ENCODE data around the gene PITPNM3. TPM values are rescaled to one million over a fixed set of nuclear protein-coding genes. Genes with fewer than 3 reads are reported as not detected.

PITPNM3 gene
- total and polyA plus RNA-seq, 2 of the 13 experiments (the other 11 are each of a cell fraction or from before 2014, with no cell fraction given) = 0.13 to 0.29 TPM

DNA sequence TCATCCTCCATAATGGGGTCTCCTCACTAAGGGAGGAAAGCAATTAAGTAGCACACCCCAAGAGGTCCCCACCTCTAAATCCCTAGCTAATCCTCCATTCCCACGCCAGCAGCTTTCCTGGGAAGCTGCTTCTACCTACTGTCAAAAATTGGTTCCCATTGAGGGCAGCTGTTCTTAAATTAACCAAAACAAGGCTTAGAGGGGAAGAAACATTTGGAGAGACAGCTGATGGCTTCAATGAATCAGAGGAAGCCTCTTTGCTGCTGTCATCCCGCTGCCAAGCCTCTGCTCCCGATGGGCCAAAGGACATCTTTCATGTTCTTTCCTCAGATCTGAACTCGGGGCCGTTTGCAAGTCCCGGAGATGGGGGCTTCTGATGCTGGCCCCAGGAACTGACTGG, 148.1 kb downstream of the PITPNM3 start (continued):
- TF ChIP-seq, protein P1, sequence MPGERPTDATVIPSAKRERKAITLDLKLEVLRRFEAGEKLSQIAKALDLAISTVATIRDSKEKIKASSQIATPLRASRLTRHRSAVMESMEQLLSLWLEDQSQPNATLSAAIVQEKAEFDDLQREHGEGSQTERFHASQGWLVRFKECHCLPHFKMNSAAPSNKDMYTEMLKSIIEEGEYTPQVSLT (CRISPR knock-in tag; IDR thresholded peaks at IDR 0.05; ENCODE audit: borderline replicate concordance, low read depth) = no peak
- TF ChIP-seq NR3C1 (CRISPR knock-in tag; IDR thresholded peaks at IDR 0.05) = no peak
- no peak for TF ChIP-seq ZNF572 (CRISPR knock-in tag; IDR thresholded peaks at IDR 0.05)

DNA sequence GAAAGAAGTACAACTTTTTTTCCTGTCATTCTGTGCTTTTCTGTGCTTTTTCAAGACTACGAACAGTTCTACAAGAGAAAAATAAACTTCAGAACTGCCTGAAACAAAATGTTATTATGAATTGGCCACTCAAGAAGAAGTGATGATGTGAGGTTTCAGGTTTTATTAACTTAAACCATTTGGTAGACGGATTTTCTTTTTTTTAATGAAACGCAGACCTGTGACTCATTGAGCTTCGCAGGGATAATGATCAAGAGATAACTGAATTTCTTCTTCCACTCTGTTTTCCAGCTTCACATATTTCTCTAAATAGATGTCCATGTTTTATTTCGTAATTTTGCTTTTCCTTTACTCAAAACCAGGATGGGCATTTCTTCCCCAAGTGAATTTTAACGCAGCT, 154.1 kb downstream of the PITPNM3 start:
- H3K27me3 ChIP-seq (ENCODE audit: control insufficient read depth in 1 of 2, insufficient read depth in 2 of 2, low read length in 2 of 2) = peaks cover 0 to 7% of the 10 kb centered on the region in 2 experiments; a peak in 1 of 5 replicates
- no peak overlapping the region for H3K4me3 ChIP-seq (replicated peaks in 1 of 3; ENCODE audit: insufficient read depth in 1 of 3, low read depth in 2 of 3, low read length in 3 of 3)
- no peak overlapping the region for H2AFZ ChIP-seq (ENCODE audit: low read length)
- H3K9me3 ChIP-seq (ENCODE audit: low read length) = no peaks in the 10 kb centered on the region
- ChIA-PET CTCF (ENCODE audit: low intra/inter-chr PET ratio, low total read pairs) (no interaction called here), POLR2A (no interaction called here)
- no peaks in the 10 kb centered on the region for H3K79me2 ChIP-seq (ENCODE audit: insufficient read depth, low read length)
- H3K4me1 ChIP-seq (ENCODE audit: insufficient read depth, low read length) = no peaks in the 10 kb centered on the region
- TF ChIP-seq BORCS8-MEF2B (CRISPR knock-in tag; IDR thresholded peaks at IDR 0.05) = no peak
- TF ChIP-seq DNMT1 (CRISPR knock-in tag; IDR thresholded peaks at IDR 0.05) = no peak
- TF ChIP-seq, protein P2, sequence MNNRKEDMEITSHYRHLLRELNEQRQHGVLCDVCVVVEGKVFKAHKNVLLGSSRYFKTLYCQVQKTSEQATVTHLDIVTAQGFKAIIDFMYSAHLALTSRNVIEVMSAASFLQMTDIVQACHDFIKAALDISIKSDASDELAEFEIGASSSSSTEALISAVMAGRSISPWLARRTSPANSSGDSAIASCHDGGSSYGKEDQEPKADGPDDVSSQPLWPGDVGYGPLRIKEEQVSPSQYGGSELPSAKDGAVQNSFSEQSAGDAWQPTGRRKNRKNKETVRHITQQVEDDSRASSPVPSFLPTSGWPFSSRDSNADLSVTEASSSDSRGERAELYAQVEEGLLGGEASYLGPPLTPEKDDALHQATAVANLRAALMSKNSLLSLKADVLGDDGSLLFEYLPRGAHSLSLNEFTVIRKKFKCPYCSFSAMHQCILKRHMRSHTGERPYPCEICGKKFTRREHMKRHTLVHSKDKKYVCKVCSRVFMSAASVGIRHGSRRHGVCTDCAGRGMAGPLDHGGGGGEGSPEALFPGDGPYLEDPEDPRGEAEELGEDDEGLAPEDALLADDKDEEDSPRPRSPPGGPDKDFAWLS (CRISPR knock-in tag; IDR thresholded peaks at IDR 0.05; ENCODE audit: borderline replicate concordance) = no peak
- no peak for FAIRE-seq
- no peaks in the 10 kb centered on the region for H3K36me3 ChIP-seq (replicated peaks in 1 of 2; ENCODE audit: control insufficient read depth in 1 of 2, insufficient read depth in 2 of 2, low read length in 2 of 2)
- no peak overlapping the region for H3K27ac ChIP-seq (ENCODE audit: extremely low read length, insufficient read depth, low read length)
- BruUV-seq (replicated peaks) = no TSS peak
- no peak for DNase-seq (ENCODE audit: low spot score)
- in situ Hi-C loops (cut with HindIII; ENCODE audit: extremely low pct_ligation_motif_present, low pct_unique_long_range_greater_than_20kb) (loop anchor here (25.0 kb wide), 1 partner anchor 690 kb away; no protein-coding TSS in a partner anchor), intact Hi-C loops (cut with micrococcal nuclease; ENCODE audit: unreplicated experiment) (no loop called here)
- H3K4me2 ChIP-seq (ENCODE audit: low read depth, low read length) = no peak overlapping the region
- H3K9ac ChIP-seq (ENCODE audit: insufficient read depth, low read depth, low read length) = no peak overlapping the region
- 47% methylated on average over 6 of the region's 6 CpGs for WGBS (ENCODE audit: low lambda C conversion rate)
- no peak for ATAC-seq
- H4K20me1 ChIP-seq (ENCODE audit: insufficient read depth, low read length) = no peaks in the 10 kb centered on the region

Small RNAs within 50 kb of the gene (small RNA-seq; reads per million reads assigned to genes)
- gene RF00017 (ENCODE audit: insufficient read depth in 2 of 3, insufficient read length in 3 of 3, low read depth in 2 of 3, low replicate concordance in 1 of 3) = 0 reads per million in 3 experiments
- 0 to 0.33 (median 0) reads per million in 3 experiments for gene RNA5SP435 (ENCODE audit: insufficient read depth in 2 of 3, insufficient read length in 3 of 3, low read depth in 2 of 3, low replicate concordance in 1 of 3)

Other genes with a start within 250 kb of the PITPNM3 start
- not detected in 2 replicates for gene AIPL1, start 121.4 kb downstream of the PITPNM3 start, total RNA-seq (2016; rRNA removed; fragmentation: Illumina TruSeq; extraction: Trizol)
- not detected in 2 replicates for gene AIPL1, start 121.4 kb downstream of the PITPNM3 start, polyA plus RNA-seq (2011; rRNA removed)
- gene PIMREG, start 112.1 kb downstream of the PITPNM3 start, total RNA-seq (2016; rRNA removed; fragmentation: Illumina TruSeq; extraction: Trizol) = 30.3 and 33.8 TPM in 2 replicates
- gene PIMREG, start 112.1 kb downstream of the PITPNM3 start, polyA plus RNA-seq (2011; rRNA removed) = 10.9 and 15.6 TPM in 2 replicates
- gene KIAA0753, start 84.2 kb upstream of the PITPNM3 start, total RNA-seq (2016; rRNA removed; fragmentation: Illumina TruSeq; extraction: Trizol) = 9.1 and 10.7 TPM in 2 replicates
- gene KIAA0753, start 84.2 kb upstream of the PITPNM3 start, polyA plus RNA-seq (2011; rRNA removed) = 4.6 and 5.2 TPM in 2 replicates
- gene TXNDC17, start 84.5 kb upstream of the PITPNM3 start, total RNA-seq (2016; rRNA removed; fragmentation: Illumina TruSeq; extraction: Trizol) = 266 and 359 TPM in 2 replicates
- gene TXNDC17, start 84.5 kb upstream of the PITPNM3 start, polyA plus RNA-seq (2011; rRNA removed) = 147 and 188 TPM in 2 replicates
- gene MED31, start 95.0 kb upstream of the PITPNM3 start, total RNA-seq (2016; rRNA removed; fragmentation: Illumina TruSeq; extraction: Trizol) = 20.9 and 25.0 TPM in 2 replicates
- 14.2 and 19.0 TPM in 2 replicates for gene MED31, start 95.0 kb upstream of the PITPNM3 start, polyA plus RNA-seq (2011; rRNA removed)
- gene C17orf100, start 95.2 kb upstream of the PITPNM3 start, total RNA-seq (2016; rRNA removed; fragmentation: Illumina TruSeq; extraction: Trizol) = 3.6 and 4.1 TPM in 2 replicates
- 8.7 and 10.1 TPM in 2 replicates for gene C17orf100, start 95.2 kb upstream of the PITPNM3 start, polyA plus RNA-seq (2011; rRNA removed)
- gene SLC13A5, start 156.8 kb upstream of the PITPNM3 start, total RNA-seq (2016; rRNA removed; fragmentation: Illumina TruSeq; extraction: Trizol) = 24.4 and 42.8 TPM in 2 replicates
- gene SLC13A5, start 156.8 kb upstream of the PITPNM3 start, polyA plus RNA-seq (2011; rRNA removed) = 310 and 460 TPM in 2 replicates
- gene XAF1, start 199.5 kb upstream of the PITPNM3 start, total RNA-seq (2016; rRNA removed; fragmentation: Illumina TruSeq; extraction: Trizol) = 1.7 and 2.4 TPM in 2 replicates
- gene XAF1, start 199.5 kb upstream of the PITPNM3 start, polyA plus RNA-seq (2011; rRNA removed) = 1.2 and 1.6 TPM in 2 replicates
- gene FBXO39, start 219.7 kb upstream of the PITPNM3 start, total RNA-seq (2016; rRNA removed; fragmentation: Illumina TruSeq; extraction: Trizol) = not detected in 2 replicates
- 0.09 and 0.17 TPM in 2 replicates for gene FBXO39, start 219.7 kb upstream of the PITPNM3 start, polyA plus RNA-seq (2011; rRNA removed)

Measured in HepG2 (cell line).